HL-60 (cell line): ENCODE data around the gene GFY.

ENCODE experiments used
- DNase-seq, 2 experiments: peaks; one replicate each; pipeline ENCODE4 v3.0.0-alpha.2; 2010 to 2020; ENCODE audit warnings: low read depth in 1 of 2, low spot score in 1 of 2
- H3K27ac ChIP-seq: fragments of 250-450 bp; sonication (Bioruptor Pico); replicated peaks from 2 replicates; pipeline ENCODE4 v1.5.1; 2020; ENCODE audit warnings: mild to moderate bottlenecking, moderate library complexity
- H3K27me3 ChIP-seq: fragments of 250-450 bp; sonication (Bioruptor Pico); 2 replicates; pipeline ENCODE4 v1.5.1; 2021; ENCODE audit warnings: mild to moderate bottlenecking, moderate library complexity; ENCODE audit not compliant: insufficient read depth, poor library complexity, severe bottlenecking
- H3K4me3 ChIP-seq: replicated peaks from 2 replicates; pipeline ENCODE4 v1.5.1; 2011; ENCODE audit warnings: mild to moderate bottlenecking, control low read depth, low read length; ENCODE audit not compliant: insufficient read depth
- CTCF ChIP-seq: IDR thresholded peaks from one replicate; pipeline ENCODE4 v1.5.1; 2011; ENCODE audit warnings: low read length, control low read depth, inconsistent platforms; ENCODE audit not compliant: insufficient read depth
- GABPA ChIP-seq: IDR thresholded peaks from 2 replicates; pipeline ENCODE4 v1.6.1; 2012; ENCODE audit warnings: low read depth
- POLR2AphosphoS5 ChIP-seq: IDR thresholded peaks from 2 replicates; pipeline ENCODE4 v1.6.1; 2012; ENCODE audit warnings: low read depth
- REST ChIP-seq: IDR thresholded peaks from 2 replicates; pipeline ENCODE4 v1.6.1; 2012; ENCODE audit warnings: low read depth; ENCODE audit not compliant: insufficient replicate concordance
- SPI1 ChIP-seq: IDR thresholded peaks from 2 replicates; pipeline ENCODE4 v1.6.1; 2012; ENCODE audit warnings: low read depth, mild to moderate bottlenecking, borderline replicate concordance

GFY gene

GRCh38 chr19:49453757-49454240 is 28.6 kb downstream of the GFY start:
- no peak for TF ChIP-seq POLR2AphosphoS5
- no peak for TF ChIP-seq REST
- no peak for TF ChIP-seq SPI1
- TF ChIP-seq CTCF: no peak
- no peak for TF ChIP-seq GABPA
- peak in 1 of 2 experiments; percentile 67 for DNase-seq
- Histone ChIP-seq H3K27ac (peak overlapping the region; percentile 97), H3K4me3 (peak overlapping the region; percentile 71), H3K27me3 (no peaks in the 10 kb centered on the region)

GRCh38 chr19:49455773-49456172 is 30.6 kb downstream of the GFY start:
- H3K27ac ChIP-seq: no peak overlapping the region
- no peak overlapping the region for H3K4me3 ChIP-seq
- no peaks in the 10 kb centered on the region for H3K27me3 ChIP-seq
- TF ChIP-seq SPI1 (no peak), CTCF (no peak), POLR2AphosphoS5 (no peak), GABPA (no peak), REST (no peak)
- DNase-seq: no peak

- no peak for TF ChIP-seq GABPA
- TF ChIP-seq CTCF: no peak
- no peak for TF ChIP-seq POLR2AphosphoS5
- TF ChIP-seq SPI1: no peak
- DNase-seq: no peak
- no peak overlapping the region for H3K27ac ChIP-seq
These were observed 31.1 kb downstream of the GFY start for GRCh38 chr19:49456326-49456725.

GRCh38 chr19:49458567-49458903 is 33.3 kb downstream of the GFY start:
- Histone ChIP-seq H3K4me3 (no peak overlapping the region), H3K27ac (no peak overlapping the region), H3K27me3 (no peaks in the 10 kb centered on the region)
- DNase-seq: no peak
- TF ChIP-seq POLR2AphosphoS5: no peak
- TF ChIP-seq SPI1: no peak
- TF ChIP-seq GABPA: no peak
- TF ChIP-seq CTCF: no peak
- no peak for TF ChIP-seq REST

More at GRCh38 chr19:49456326-49456725, 31.1 kb downstream of the GFY start:
- no peak overlapping the region for H3K4me3 ChIP-seq
- no peaks in the 10 kb centered on the region for H3K27me3 ChIP-seq
